ENCODE results near the gene POLR2M. TPM values are rescaled to one million over a fixed set of nuclear protein-coding genes. Genes with fewer than 3 reads are reported as not detected.

Gene POLR2M
- total and polyA plus RNA-seq, 2 donors (not counting 3 experiments of a cell fraction or from before 2014, with no cell fraction given): 38.4 to 42.5 TPM

DNA sequence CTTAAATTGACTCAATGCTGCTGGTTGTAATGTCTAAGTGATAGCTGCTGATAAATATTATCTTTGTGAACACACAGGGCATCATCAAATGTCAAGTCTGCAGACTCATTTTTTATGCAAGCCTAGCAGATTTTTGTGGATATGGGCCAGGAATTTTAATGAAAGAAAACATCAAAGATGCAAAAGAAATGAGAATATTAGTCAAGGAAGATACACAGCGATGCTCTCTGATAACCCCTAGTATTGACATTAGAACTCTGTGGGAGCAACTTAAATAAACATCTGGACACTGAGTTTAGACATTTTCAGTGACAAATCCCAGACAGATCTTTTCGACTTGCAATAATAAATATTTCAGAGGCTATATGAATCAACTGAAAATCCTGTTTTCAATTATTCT, 28.3 kb downstream of the POLR2M start:
- Histone ChIP-seq H3K9ac (replicated peaks; ENCODE audit: extremely low read depth, insufficient read depth, low read length) (no peak overlapping the region), H3K27ac (ENCODE audit: insufficient read depth, low read depth, low read length) (no peak overlapping the region), H3K4me2 (ENCODE audit: insufficient read depth, low read length) (no peak overlapping the region), H3K4me3 (replicated peaks in 1 of 3; ENCODE audit: insufficient read depth in 1 of 3, low read depth in 1 of 3, low read length in 3 of 3) (no peak overlapping the region), H3K36me3 (ENCODE audit: control insufficient read depth in 2 of 2, extremely low read depth in 1 of 2, insufficient read depth in 2 of 2, low read length in 2 of 2) (no peaks in the 10 kb centered on the region), H3K27me3 (ENCODE audit: control insufficient read depth in 2 of 2, insufficient read depth in 2 of 2, low read length in 2 of 2) (no peaks in the 10 kb centered on the region), H4K20me1 (replicated peaks; ENCODE audit: control insufficient read depth, extremely low read depth, insufficient read depth, low read length) (no peaks in the 10 kb centered on the region), H3K79me2 (ENCODE audit: control insufficient read depth, insufficient read depth, low read length) (no peaks in the 10 kb centered on the region), H3K9me3 (replicated peaks; ENCODE audit: control insufficient read depth, insufficient read depth, low read length) (no peaks in the 10 kb centered on the region), H2AFZ (ENCODE audit: low read depth, low read length) (no peak overlapping the region), H3K4me1 (ENCODE audit: control insufficient read depth, extremely low read depth, insufficient read depth, low read length) (peaks cover 10% of the 10 kb centered on the region), H3K9me1 (replicated peaks; ENCODE audit: control insufficient read depth, extremely low read depth, insufficient read depth, low read length) (no peaks in the 10 kb centered on the region)
- DNase-seq (ENCODE audit: low read depth, low spot score) (no peak), FAIRE-seq (no peak)
- dilution Hi-C loops (cut with MboI; ENCODE audit: extremely low pct_ligation_motif_present, low sequenced_read_pairs): no loop called here
- no TSS peak for BruUV-seq (replicated peaks)
- intact Hi-C loops (cut with micrococcal nuclease): loop anchor here (5.0 kb wide), 1 partner anchor 173 kb away; no protein-coding TSS in a partner anchor
- CTCF ChIA-PET: interaction anchor here (1.0 to 4.0 kb wide), 5 partner anchors 12 to 336 kb away, joined by 3 to 25 read pairs (median 4); no protein-coding TSS in a partner anchor
- TF ChIP-seq GATA2 (IDR thresholded peaks at IDR 0.05; ENCODE audit: insufficient read depth, insufficient read length, low read depth, low read length) (no peak), JUN (IDR thresholded peaks at IDR 0.05; ENCODE audit: borderline replicate concordance, insufficient read depth, insufficient read length, low read depth) (no peak), FOS (IDR thresholded peaks at IDR 0.05; ENCODE audit: borderline replicate concordance, insufficient read depth, low read length) (no peak), POLR2AphosphoS5 (IDR thresholded peaks at IDR 0.05; ENCODE audit: insufficient read depth, low read depth, low read length) (no peak)
- TF ChIP-seq, protein P1, sequence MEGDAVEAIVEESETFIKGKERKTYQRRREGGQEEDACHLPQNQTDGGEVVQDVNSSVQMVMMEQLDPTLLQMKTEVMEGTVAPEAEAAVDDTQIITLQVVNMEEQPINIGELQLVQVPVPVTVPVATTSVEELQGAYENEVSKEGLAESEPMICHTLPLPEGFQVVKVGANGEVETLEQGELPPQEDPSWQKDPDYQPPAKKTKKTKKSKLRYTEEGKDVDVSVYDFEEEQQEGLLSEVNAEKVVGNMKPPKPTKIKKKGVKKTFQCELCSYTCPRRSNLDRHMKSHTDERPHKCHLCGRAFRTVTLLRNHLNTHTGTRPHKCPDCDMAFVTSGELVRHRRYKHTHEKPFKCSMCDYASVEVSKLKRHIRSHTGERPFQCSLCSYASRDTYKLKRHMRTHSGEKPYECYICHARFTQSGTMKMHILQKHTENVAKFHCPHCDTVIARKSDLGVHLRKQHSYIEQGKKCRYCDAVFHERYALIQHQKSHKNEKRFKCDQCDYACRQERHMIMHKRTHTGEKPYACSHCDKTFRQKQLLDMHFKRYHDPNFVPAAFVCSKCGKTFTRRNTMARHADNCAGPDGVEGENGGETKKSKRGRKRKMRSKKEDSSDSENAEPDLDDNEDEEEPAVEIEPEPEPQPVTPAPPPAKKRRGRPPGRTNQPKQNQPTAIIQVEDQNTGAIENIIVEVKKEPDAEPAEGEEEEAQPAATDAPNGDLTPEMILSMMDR (IDR thresholded peaks at IDR 0.05; ENCODE audit: extremely low read depth in 1 of 2, insufficient read depth in 1 of 2, low read depth in 1 of 2, low read length in 2 of 2): no peak
- POLR2A ChIA-PET: no interaction called here

DNA sequence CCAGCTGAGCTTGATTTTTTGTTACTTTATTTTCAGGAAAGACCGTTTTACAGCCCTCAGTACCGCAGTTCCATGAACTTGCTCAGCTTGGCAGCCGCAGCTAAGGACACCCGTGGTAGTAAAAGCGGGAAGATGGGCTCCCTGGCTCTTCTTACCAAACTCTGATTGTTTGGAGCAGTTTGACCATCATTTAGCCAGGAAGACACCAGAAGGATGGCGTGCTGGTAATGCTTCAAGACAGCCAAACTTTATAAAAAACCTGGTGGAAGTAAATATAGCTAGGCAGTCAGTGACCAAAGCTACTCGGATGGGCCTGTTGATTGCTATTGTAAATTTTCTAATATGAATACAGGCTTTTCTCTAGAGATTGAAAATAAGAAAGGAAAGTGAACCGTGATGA, 28.9 kb downstream of the POLR2M start:
- Histone ChIP-seq H4K20me1 (replicated peaks; ENCODE audit: control insufficient read depth, extremely low read depth, insufficient read depth, low read length) (no peaks in the 10 kb centered on the region), H3K36me3 (ENCODE audit: control insufficient read depth in 2 of 2, extremely low read depth in 1 of 2, insufficient read depth in 2 of 2, low read length in 2 of 2) (no peaks in the 10 kb centered on the region), H3K4me1 (ENCODE audit: control insufficient read depth, extremely low read depth, insufficient read depth, low read length) (peaks cover 10% of the 10 kb centered on the region), H3K4me2 (ENCODE audit: insufficient read depth, low read length) (no peak overlapping the region), H3K4me3 (replicated peaks in 1 of 3; ENCODE audit: insufficient read depth in 1 of 3, low read depth in 1 of 3, low read length in 3 of 3) (no peak overlapping the region), H3K9me3 (replicated peaks; ENCODE audit: control insufficient read depth, insufficient read depth, low read length) (no peaks in the 10 kb centered on the region), H2AFZ (ENCODE audit: low read depth, low read length) (no peak overlapping the region), H3K9me1 (replicated peaks; ENCODE audit: control insufficient read depth, extremely low read depth, insufficient read depth, low read length) (no peaks in the 10 kb centered on the region), H3K9ac (replicated peaks; ENCODE audit: extremely low read depth, insufficient read depth, low read length) (no peak overlapping the region), H3K79me2 (ENCODE audit: control insufficient read depth, insufficient read depth, low read length) (no peaks in the 10 kb centered on the region), H3K27me3 (ENCODE audit: control insufficient read depth in 2 of 2, insufficient read depth in 2 of 2, low read length in 2 of 2) (no peaks in the 10 kb centered on the region), H3K27ac (ENCODE audit: insufficient read depth, low read depth, low read length) (no peak overlapping the region)
- DNase-seq (ENCODE audit: low read depth, low spot score) (no peak), FAIRE-seq (no peak)
- no TSS peak for BruUV-seq (replicated peaks)
- POLR2A ChIA-PET: no interaction called here
- intact Hi-C loops (cut with micrococcal nuclease): no loop called here
- dilution Hi-C loops (cut with MboI; ENCODE audit: extremely low pct_ligation_motif_present, low sequenced_read_pairs): no loop called here
- CTCF ChIA-PET: interaction anchor here (1.0 to 4.0 kb wide), 6 partner anchors 12 to 335 kb away, joined by 3 to 25 read pairs (median 6); no protein-coding TSS in a partner anchor
- TF ChIP-seq, protein P2, sequence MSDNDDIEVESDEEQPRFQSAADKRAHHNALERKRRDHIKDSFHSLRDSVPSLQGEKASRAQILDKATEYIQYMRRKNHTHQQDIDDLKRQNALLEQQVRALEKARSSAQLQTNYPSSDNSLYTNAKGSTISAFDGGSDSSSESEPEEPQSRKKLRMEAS (IDR thresholded peaks at IDR 0.05; ENCODE audit: insufficient read depth, insufficient read length): no peak
- TF ChIP-seq FOS (IDR thresholded peaks at IDR 0.05; ENCODE audit: borderline replicate concordance, insufficient read depth, low read length): no peak
- no peak for TF ChIP-seq JUN (IDR thresholded peaks at IDR 0.05; ENCODE audit: borderline replicate concordance, insufficient read depth, insufficient read length, low read depth)
- TF ChIP-seq EZH2 (IDR thresholded peaks at IDR 0.05; ENCODE audit: borderline replicate concordance, low read depth, low read length, severe bottlenecking): no peak
- TF ChIP-seq POLR2AphosphoS5 (IDR thresholded peaks at IDR 0.05; ENCODE audit: insufficient read depth, low read depth, low read length): no peak
- no peak for TF ChIP-seq MYC (IDR thresholded peaks at IDR 0.05; ENCODE audit: low read depth, low read length)
- TF ChIP-seq, protein P1 (IDR thresholded peaks at IDR 0.05; ENCODE audit: extremely low read depth in 1 of 2, insufficient read depth in 1 of 2, low read depth in 1 of 2, low read length in 2 of 2): no peak
- no peak for TF ChIP-seq POLR2A (IDR thresholded peaks at IDR 0.05; ENCODE audit: low read depth, low read length)
- no peak for TF ChIP-seq GATA2 (IDR thresholded peaks at IDR 0.05; ENCODE audit: insufficient read depth, insufficient read length, low read depth, low read length)
